Measurements from ENCODE around the gene SLBP.
A peak's percentile ranks its signal among the peaks of the same experiment; 100 is the strongest.
"Not testable (repeated sequence)": the region's sequence is repeated elsewhere in the genome, so short reads cannot be mapped to it uniquely, and the experiment has no call there.

Gene SLBP

DNA sequence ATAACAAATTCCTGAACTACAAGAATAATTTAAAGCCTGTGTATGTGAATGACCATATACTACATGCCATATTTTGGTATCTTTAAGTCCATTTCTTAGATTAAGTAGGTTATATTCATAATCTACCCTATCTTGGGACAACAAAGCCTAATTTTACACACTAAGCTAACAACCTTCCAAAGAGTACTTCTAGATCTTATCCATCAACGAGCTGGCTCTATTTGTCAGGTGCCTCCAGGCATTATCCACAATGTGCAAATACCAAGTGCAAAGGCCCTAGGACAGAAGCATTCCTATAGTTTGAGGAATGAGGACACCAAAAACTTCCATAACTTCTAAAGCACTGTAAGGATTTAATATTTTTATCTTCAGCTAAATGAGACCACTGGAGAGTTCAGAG, 3.5 kb downstream of the SLBP start:
- no peak for DNase-seq

DNA sequence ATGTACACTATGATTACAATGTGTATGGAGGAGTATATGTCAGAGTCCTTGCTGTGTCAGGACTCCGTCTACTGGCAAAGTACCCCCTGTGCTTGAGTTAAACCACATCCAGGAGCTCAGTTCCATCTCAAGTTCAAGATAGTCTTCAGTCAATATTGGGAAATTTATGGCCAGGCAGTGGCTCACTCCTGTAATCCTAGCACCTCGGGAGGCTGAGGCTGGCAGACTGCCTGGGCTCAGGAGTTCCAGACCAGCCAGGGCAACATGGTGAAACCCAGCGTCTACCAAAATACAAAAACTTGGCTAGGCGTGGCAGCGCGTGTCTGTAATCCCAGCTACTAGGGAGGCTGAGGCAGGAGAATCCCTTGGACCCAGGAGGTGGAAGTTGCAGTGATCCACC, 5.8 kb downstream of the SLBP start:
- no peak for DNase-seq

DNA sequence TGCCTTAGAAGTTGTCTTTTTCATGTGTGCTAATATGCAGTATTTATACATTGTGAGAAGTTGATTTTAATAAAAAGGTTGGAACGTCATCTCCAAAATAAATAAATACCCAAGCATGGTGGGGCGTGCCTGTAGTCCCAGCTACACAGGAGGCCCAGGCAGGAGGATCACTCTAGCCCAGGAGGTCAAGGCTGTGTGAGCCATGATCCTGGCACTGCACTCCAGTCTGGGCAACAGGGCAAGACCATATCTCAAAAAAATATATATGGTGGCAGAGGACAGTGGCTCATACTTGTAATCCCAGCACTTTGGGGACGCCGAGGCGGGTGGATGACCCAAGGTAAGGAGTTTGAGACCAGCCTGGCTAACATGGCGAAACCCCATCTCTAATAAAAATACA, 6.4 kb downstream of the SLBP start:
- no peak for DNase-seq

DNA sequence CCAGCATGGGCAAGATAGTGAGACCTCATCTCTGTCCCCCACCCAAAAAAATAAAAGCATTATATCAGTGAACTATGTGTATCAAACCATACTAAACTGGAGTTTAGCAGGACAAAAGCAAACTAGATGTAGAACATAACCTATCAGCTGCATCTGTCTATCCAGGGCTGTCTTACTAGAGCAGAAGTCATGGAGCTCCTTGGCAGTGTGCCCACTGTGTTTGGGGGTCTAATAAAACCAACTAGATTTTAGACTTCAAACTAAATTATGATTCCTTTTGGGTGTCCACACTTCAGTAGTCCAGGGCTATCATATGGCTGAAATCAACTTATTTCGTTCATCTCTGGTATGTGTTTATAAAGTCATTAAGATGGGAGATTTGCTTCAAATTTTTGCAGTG, 8.3 kb downstream of the SLBP start:
- no peak for DNase-seq

DNA sequence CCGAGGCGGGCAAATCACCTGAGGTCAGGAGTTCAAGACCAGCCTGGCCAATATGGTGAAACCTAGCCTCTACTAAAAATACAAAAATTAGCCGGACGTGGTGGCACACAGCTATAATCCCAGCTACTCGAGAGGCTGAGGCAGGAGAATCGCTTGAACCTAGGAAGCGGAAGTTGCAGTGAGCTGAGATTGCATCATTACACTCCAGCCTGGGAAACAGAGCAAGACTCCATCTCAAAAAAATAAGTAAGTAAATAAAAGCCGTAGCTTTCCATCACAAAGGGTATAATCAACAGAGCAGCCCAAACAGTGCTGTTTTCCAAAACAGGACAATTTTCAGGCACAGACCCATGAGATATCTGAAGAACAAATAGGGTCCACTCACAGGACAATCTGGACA, 10.4 kb downstream of the SLBP start:
- not testable (repeated sequence) for DNase-seq

DNA sequence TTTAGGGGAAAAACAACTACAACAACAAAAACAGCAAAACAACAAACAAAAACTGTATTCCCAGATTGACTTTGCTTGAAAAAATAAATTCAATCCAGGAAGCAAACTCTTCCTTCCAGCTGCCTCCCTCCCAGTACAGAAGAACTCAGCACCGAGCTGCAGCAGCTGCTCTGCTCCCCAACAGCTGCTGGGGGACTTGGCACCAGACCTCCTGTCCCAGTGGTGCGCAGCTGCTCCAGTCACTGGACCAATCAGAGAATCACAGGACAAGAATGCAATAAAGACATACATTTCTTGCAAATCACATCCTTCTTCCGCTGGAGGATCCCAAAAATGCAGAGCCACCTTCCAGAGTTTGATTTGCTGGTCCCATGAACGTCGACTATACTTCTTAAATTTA, 16.2 kb downstream of the SLBP start:
- no peak for DNase-seq

DNA sequence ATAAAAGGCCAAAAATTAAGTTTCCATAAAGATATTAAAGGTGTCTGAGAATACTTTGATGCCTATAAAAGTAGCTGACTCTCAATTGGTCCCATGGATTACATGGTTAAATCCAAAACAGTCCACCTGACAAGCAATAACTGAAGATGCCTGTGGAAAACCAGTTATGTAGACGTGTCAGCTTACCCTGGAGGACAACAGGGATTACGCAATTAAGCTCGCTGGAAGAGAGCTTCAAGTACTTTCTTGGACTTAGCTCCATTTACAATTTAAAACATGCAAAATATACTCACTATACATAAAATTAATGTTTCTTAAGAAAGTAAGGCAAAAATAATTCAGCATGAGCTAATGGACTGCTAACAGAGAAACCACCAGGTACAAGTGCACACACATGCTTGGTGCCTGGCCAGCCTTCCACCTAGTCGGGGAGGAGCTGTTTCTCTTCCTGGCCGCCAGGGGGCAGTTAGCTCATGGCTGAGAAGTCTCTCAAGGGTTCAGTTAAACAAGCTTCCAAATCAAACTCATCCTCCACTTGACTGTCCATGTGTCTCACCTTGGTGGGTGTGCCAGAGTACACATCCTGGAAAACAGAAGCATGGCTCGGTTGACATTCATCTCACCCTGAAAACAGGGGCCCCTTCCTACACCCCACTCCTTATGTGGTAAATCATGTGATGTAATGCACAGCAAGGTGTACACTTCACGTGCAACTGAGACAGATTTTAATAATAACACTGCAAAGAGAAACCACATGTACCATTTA, 18.8 kb downstream of the SLBP start:
- peak; percentile 68 to 76 for DNase-seq

DNA sequence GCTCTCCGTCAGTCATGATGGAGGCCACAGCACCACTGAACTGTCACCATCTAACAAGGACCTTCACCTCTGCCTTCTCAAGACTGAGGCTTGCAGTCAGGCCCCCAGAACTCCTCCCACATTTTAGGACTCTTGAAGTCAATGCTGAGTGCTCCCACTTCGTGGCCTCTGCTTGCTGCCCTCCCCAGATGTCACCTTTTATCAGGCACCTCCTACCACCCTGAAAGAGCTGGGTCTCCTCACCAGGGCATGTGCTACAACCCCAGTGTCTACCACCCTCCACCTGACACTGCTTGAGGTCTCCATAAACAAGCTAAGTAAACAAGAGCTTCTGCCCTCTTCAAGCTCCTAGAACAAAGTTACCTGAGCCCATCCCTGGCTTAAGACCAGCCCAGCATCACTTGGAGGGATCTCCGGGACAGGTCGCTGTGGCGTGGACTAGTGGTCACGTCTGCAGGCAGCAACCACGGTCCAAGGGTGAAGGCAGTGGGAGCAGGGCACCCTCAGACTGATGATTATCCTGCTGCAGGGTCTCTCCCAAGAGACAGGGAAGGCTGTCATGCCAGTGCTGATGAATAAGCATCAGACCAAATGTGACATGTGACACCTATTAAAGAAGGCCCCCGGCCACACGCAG, 20.3 kb downstream of the SLBP start:
- no peak for DNase-seq

DNA sequence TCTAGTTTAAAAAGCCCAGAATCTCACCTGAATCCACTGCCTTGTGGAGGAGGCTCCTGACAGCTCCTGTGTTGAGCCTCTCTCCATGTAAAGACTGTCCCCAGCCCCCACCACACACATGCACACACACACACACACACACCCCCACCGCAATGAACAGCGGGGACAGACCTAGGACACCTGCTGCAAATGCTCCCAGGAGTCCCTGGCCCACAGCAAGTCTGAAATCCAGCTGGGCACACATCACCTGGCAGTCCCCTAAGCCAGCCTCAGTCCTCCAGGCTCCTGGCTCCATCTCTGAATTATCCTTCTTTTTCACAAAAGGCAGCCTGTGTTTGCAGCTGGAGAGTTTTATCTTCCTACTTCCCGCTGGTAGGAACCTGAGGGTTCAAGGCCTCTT, 21.4 kb downstream of the SLBP start:
- DNase-seq, result no peak

DNA sequence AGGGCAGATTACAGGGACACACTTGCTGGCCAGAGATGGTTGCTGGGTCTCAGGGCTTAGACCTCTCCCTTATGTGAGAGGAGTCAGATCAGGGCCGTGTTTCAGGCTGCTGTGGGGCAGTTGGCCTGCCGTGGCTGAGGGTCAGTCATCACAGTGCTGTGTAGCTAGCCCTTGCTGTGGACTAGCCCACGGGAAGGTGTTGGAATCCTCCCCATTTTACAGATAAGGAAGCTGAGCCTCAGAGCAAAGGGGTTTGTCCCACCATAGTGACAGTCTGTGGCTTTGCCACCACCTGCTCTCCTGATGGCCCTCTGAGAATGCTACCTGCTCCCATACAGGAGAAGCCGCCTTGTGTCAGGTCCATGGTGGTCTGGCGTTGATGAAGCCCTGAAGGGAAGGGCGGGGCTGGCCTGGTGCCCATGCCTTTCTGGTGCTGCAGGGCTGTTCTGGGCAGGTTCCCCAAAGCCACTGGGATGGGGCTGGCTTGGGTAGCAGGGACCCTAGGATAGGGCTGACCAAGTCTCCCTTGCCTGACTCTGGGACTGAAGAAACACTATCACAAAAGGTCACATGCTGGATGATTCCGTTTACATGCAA, 25.6 kb downstream of the SLBP start:
- DNase-seq, result no peak

DNA sequence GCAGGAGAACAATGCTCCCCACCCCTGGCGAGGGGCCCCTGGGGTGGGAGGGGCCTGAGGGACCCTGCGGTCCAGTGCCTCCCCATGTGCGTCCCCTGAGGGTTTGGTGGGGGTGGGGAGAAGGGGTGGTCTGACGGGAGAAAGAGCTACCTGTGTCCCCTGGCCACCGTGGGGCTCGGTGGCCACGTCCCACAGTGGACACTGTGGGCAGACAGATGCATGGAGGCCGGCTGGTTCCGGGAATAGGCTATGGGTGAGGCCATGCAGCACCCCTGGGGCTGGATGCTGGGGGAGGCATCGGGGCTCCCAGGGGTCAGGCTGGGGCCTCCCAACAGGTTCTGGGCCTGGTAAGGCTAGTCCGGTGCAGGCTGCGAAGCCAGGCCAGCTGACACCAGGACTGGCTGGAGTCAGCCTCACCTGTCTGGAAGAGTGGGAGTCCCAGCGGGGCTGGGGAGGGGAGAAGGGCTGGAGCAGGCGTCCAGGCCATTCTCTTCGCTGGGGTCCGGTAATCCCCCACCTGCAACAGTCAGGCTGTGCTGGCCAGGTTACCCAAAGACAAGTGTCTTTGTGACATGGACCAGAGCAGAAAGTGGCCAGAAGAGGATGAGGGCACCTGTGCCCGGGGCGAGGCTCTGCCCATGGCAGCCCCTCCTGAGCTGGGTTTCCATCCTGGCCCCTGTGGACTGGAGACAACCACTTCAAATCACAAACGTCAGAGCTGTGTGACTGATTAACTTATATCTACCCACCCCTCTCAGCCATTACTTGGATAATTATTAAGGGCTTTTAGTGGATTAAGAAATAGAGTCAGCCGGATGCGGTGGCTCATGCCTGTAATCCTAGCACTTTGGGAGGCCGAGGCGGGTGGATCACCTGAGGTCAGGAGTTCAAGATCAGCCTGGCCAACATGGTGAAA, 26.6 kb downstream of the SLBP start:
- DNase-seq, result no peak

DNA sequence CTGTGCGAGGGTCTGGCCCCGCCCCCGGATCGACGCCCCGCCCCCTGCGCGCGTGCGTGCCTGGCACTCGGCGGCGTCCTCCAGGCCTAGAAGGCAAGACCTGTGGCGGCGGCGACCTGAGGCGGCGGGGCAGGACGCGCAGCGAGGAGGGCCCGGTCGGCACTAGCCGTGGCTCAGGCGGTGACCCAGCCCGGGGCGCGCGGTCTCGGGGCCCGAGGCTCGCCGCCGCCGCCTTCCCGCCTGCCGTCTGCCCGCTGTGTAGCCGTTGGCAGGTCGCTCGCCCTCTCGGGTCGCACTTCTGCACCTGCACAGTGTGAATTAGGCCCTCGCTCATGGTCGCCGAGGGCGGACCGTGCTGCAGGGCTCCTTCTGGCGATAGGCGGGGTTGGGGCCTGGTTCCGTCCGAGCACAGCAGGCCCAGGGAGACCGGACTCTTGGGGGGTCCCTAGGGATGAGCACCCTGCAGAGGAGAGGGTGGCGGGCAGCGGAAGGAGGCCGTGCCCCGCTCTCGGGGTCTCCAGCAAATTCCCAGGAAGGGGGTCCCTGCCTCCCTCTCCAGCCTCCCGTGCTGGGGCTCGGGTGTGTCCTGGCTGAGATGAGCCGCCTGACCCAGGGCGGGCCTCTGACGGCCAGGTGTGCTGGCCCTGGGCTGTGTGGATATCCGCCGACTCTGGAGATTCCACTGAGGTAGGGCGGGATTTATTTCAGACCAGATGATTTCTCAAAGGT, 27.4 kb downstream of the SLBP start:
- peak; percentile 95 to 96 for DNase-seq

DNA sequence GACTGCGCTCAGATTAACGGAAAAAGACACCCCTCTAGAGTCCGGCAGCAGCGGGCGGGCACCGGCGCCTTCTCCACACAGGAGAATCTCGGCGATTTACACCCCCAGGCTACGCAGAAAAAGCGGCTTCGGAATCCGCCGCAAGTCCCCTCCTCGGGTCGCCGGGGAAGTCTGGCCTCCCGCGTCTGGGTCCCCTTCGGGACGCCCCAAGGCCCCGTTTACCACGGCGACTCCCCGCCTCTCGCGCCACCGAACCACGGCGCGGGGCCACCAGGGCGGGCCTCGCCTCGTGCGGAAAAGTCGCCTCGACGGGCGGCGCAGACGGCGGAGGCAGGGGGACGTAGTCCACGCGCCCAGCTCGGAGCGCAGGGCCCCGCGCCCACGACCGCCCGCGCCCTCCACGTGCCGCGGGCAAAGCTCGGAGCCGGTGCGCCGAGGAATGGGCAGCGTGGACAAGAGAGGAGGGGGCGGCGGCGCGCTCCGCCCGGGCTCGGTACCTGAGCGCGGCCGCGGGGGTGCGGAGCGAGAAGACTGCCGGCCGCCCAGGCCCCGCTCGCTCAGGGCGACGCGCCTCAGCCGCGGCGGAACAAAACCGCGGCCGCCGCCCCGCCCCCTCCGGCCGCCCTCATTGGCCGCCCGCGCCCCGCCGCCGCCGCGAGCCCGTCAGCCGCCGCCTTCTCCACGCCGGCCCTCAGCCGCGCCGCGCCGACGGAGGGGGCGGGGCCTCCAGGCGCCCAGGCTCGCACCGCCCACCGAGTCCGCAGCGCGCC, 28.2 kb downstream of the SLBP start, which contains the start of gene FAM53A:
TSS of gene FAM53A (minus strand) at position 578 of the 770 bp plus-strand sequence. CDS start 15,572 bp downstream, outside the sequence.
- peak; percentile 22 to 42 for DNase-seq

DNA sequence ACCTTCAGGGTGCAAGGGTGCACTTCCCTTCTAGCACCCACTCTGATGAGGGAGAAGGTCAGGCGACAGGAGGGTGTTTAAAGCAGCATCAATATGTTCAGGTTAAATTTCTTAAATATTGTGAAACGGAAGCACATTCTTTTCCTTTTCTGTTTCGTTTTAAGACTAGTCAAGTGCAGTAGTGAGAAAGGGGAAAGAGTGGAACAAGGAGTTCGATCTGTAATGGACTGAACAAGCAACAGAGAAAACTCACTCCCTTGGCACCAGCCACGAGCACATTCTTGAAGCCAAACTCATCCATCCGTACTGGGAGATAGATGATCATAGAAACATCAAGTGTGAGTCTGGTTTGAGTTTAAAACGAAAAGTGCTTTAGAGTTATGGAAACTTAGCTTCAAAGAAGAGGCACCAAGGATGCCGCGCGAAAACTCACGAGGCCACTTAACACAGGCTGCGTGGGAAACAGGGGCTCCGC, 28.8 kb downstream of the SLBP start:
- no peak for DNase-seq

DNA sequence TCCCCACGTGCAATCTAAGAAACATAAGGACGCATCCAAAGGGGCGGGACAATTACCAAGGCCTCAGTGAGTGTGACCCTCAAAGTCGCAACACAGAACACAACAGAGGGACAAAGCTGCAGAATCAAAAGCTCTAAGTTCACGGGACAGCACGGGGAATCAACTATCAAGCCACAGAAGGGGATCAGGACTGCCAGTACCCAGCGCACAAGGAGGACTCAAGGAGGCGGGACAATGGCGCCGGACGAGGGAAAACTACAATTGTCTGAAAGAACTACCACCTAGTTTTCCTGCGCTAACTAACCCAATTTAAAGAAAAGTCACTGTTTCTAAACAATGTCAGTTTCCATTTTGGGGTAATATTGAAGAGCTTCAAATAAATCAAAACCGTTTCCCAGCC, 29.3 kb downstream of the SLBP start:
- no peak for DNase-seq

DNA sequence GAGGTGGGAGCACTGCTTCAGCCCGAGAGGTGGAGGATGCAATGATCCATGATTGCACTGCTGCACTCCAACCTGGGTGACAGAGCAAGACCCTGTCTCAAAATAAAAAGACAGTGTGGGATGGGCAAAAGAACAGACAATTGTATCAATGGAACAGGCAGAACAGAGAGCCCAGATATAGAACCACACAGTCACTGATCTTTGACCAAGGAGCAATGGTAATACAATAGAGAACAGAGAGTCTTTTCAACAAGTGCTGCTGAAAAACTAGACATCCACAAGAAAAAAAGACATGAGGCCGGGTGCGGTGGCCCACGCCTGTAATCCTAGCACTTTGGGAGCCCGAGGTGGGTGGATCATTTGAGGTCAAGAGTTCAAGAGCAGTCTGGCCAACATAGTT, 33.9 kb downstream of the SLBP start:
- no peak for DNase-seq

DNA sequence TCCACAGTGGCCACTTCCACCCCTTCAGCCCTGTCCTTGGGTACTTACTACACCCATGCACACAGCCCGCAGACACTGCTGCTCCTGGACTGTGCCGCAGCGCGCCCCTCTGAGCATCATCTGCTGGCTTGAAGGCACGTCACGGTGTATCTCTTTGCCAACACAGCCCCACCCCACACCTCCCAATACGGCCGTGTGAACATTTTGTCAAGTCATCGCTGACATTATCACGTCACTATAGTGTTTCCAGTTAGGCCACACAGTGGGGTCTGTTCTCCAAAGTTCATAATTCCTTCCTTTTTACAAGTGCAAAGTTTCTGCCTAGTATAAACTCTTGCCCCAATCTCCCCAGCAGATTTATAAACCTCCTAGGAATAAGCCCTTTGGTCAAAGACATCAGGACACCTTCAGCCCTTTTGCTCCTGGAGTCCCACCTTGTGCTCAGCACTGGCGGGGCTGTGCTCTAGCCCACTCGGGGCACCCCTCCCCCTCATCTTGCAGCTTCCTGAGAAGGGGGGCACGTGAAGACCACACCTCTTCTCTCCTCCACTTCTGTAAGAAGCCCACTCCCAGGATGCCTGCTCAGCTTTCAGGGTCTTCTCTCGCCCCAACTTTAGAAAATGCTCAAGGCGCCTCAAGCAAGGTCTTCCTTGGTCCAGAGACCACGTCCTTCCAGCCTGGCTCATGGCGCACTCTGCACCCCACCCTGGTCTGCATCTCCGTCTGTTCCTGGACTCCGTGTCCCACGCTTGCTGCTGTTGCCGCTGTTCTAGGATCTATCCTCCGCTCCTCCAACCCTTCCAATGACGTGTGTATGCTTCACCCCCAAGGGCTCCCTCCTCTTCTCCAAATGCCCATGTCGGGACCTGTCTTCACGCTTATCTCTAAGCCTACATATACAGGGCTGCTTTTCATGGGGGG, 35.3 kb downstream of the SLBP start:
- no peak for DNase-seq

DNA sequence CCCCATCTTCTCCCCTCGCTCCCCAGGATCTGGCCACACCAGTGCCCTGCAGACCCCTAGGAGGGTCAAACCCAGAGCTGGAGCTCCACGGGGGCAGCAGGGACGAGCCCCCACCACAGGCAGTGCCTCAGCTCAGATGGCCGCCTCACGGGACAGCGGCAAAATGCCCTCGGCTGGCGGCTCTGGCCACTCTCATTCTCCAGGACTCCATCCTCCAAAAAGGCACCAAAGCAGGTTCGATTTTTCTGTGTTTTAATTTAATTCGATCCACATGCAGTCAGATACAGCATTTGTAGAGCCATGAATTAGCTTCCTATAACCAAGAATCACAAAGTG, 36.3 kb downstream of the SLBP start:
- DNase-seq, result no peak

DNA sequence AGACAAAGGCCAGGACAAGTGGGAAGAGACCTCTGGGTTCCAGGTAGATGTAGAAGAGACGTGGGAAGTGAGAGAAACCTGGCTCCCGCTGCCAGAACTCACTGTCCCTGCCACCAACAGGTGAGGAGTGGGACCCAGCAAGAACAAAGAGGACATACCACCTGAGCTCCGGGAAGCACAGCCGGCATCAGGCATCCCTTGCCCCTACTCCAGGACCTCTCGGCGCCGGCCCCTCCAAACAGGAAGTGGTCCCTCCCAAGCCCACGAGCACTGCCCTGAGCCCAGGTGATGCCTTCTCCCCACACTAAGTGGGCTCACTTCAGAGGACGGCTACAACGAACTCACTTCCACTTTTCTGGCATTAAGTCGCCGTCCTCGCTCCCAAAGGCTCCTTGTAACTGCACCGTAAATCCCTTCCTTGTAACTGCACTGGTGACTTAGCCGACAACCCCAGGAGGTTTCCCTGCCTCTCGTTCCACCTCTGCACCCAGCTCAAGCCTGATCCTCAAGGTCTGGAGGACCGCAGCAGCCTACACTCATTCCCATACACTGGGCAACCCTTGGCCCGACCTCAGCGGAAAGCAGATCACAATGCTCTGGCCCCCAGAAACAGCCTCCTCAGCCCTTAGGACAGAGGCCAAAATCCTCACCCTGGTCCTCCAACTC, 36.9 kb downstream of the SLBP start:
- DNase-seq, result no peak

DNA sequence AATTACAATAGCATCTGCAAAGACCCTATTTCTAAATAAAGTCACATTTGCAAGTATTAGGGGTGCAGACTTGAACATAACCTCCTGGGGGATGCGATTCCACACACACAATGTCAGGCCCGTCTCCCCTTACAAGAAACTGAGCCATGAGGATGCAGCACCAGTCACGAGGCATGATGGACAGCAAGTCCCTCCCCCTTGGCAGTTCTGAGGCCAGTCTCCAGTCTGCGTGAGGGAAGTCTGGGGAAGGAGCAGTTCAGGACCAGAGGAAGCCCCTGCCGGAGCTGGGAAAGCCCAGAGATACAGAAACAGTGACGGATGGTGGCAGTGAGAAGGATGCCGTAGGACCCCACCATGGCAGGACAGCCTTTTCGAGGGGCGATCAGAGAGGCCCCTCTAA, 37.4 kb downstream of the SLBP start:
- DNase-seq, result no peak

Measured in activated CD4-positive, alpha-beta T cell treated with anti-CD3 and anti-CD28 coated beads, Interleukin-2, amount 50 U/mL, for 48 hours (primary cell).